ENCODE results near the gene LIPC.

The LIPC gene

DNA sequence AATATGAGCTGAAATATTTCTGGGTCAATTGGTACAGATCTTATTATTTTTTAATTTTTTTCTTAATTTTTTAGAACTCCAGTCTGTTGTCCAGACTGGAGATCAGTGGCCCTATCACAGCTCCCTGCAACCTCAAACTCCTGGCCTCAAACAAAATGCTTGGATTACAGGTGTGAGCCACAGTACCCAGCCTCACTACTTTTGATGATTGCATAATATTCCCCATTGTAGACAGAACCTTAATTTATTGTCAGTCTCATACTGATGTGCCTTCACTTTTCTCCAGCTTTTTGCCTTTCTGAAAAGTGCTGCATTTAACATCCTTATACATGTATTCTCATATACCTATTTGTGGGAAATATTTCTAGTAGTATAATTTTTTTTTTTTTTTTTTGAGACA lies 144.9 kb downstream of the LIPC start:
- no peak for ATAC-seq
- TF ChIP-seq TOX (CRISPR knock-in tag; IDR thresholded peaks at IDR 0.05; ENCODE audit: borderline replicate concordance) (no peak), ZFP30 (CRISPR knock-in tag; IDR thresholded peaks at IDR 0.05) (no peak)
- TF ChIP-seq, protein P1, sequence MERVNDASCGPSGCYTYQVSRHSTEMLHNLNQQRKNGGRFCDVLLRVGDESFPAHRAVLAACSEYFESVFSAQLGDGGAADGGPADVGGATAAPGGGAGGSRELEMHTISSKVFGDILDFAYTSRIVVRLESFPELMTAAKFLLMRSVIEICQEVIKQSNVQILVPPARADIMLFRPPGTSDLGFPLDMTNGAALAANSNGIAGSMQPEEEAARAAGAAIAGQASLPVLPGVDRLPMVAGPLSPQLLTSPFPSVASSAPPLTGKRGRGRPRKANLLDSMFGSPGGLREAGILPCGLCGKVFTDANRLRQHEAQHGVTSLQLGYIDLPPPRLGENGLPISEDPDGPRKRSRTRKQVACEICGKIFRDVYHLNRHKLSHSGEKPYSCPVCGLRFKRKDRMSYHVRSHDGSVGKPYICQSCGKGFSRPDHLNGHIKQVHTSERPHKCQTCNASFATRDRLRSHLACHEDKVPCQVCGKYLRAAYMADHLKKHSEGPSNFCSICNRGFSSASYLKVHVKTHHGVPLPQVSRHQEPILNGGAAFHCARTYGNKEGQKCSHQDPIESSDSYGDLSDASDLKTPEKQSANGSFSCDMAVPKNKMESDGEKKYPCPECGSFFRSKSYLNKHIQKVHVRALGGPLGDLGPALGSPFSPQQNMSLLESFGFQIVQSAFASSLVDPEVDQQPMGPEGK (CRISPR knock-in tag; IDR thresholded peaks at IDR 0.05; ENCODE audit: borderline replicate concordance), result no peak

GRCh38 chr15:58582160-58582559 lies 150.4 kb downstream of the LIPC start:
- no peak for TF ChIP-seq TOX (CRISPR knock-in tag; IDR thresholded peaks at IDR 0.05; ENCODE audit: borderline replicate concordance)
- no peak for TF ChIP-seq TSHZ2 (CRISPR knock-in tag; IDR thresholded peaks at IDR 0.05)
- TF ChIP-seq, protein P1 (CRISPR knock-in tag; IDR thresholded peaks at IDR 0.05; ENCODE audit: borderline replicate concordance), result no peak
- TF ChIP-seq ZNF70 (CRISPR knock-in tag; IDR thresholded peaks at IDR 0.05), result no peak
- TF ChIP-seq ARNTL (CRISPR knock-in tag; IDR thresholded peaks at IDR 0.05; ENCODE audit: borderline replicate concordance, low read depth), result no peak
- no peak for TF ChIP-seq RARB (CRISPR knock-in tag; IDR thresholded peaks at IDR 0.05)
- TF ChIP-seq CREB5 (CRISPR knock-in tag; IDR thresholded peaks at IDR 0.05; ENCODE audit: low read depth), result no peak
- no peak for TF ChIP-seq ZFP3 (CRISPR knock-in tag; IDR thresholded peaks at IDR 0.05)
- no peak for TF ChIP-seq SNAI2 (CRISPR knock-in tag; IDR thresholded peaks at IDR 0.05)
- no peak for TF ChIP-seq CSDC2 (CRISPR knock-in tag; IDR thresholded peaks at IDR 0.05)
- TF ChIP-seq BACH2 (CRISPR knock-in tag; IDR thresholded peaks at IDR 0.05; ENCODE audit: borderline replicate concordance), result no peak
- TF ChIP-seq ZNF565 (CRISPR knock-in tag; conservative IDR thresholded peaks at IDR 0.05; ENCODE audit: low read depth), result no peak
- no peak for TF ChIP-seq TCF4 (CRISPR knock-in tag; IDR thresholded peaks at IDR 0.05; ENCODE audit: borderline replicate concordance)
- no peak for TF ChIP-seq ESRRG (CRISPR knock-in tag; IDR thresholded peaks at IDR 0.05)
- no peak for TF ChIP-seq ZC3H10 (CRISPR knock-in tag; IDR thresholded peaks at IDR 0.05)
- TF ChIP-seq POU6F1 (CRISPR knock-in tag; IDR thresholded peaks at IDR 0.05; ENCODE audit: borderline replicate concordance, low read depth), result no peak
- ATAC-seq, result no peak

- TF ChIP-seq SNAI2 (CRISPR knock-in tag; IDR thresholded peaks at IDR 0.05) (no peak), CSDC2 (CRISPR knock-in tag; IDR thresholded peaks at IDR 0.05) (no peak), CSRNP3 (CRISPR knock-in tag; IDR thresholded peaks at IDR 0.05) (no peak), ARNTL (CRISPR knock-in tag; IDR thresholded peaks at IDR 0.05; ENCODE audit: borderline replicate concordance, low read depth) (no peak), ESRRG (CRISPR knock-in tag; IDR thresholded peaks at IDR 0.05) (no peak)
- TF ChIP-seq, protein P1 (CRISPR knock-in tag; IDR thresholded peaks at IDR 0.05; ENCODE audit: borderline replicate concordance), result no peak
- ATAC-seq, result no peak
Observed at GRCh38 chr15:58583171-58583908, 151.5 kb downstream of the LIPC start.

Measured in SK-N-SH treated with all-trans-retinoic acid at 6 μM for 48 hours (cell line).